Thyroid gland (tissue), 4 donors: Measurements from ENCODE around the gene CDC14A.

Experiments
- POLR2A ChIP-seq, 2 donors: fragments of 450-650 bp; IDR thresholded peaks; one replicate each; pipeline ENCODE4 v1.6.1; 2017; ENCODE audit warnings: antibody characterized with exemption in 2 of 2, mild to moderate bottlenecking in 2 of 2, moderate library complexity in 1 of 2
- TF ChIP-seq, protein P1 (sequence below), 6 experiments: fragments of 200-600 bp in 3 of 6; fragments of 450-650 bp in 3 of 6; sonication (generic) in 3 of 6; IDR thresholded peaks; one replicate each; pipeline ENCODE4 v1.5.1; 2016 to 2019; ENCODE audit warnings: antibody characterized with exemption in 6 of 6, mild to moderate bottlenecking in 2 of 6, inconsistent platforms in 1 of 6, moderate library complexity in 1 of 6

DNA sequence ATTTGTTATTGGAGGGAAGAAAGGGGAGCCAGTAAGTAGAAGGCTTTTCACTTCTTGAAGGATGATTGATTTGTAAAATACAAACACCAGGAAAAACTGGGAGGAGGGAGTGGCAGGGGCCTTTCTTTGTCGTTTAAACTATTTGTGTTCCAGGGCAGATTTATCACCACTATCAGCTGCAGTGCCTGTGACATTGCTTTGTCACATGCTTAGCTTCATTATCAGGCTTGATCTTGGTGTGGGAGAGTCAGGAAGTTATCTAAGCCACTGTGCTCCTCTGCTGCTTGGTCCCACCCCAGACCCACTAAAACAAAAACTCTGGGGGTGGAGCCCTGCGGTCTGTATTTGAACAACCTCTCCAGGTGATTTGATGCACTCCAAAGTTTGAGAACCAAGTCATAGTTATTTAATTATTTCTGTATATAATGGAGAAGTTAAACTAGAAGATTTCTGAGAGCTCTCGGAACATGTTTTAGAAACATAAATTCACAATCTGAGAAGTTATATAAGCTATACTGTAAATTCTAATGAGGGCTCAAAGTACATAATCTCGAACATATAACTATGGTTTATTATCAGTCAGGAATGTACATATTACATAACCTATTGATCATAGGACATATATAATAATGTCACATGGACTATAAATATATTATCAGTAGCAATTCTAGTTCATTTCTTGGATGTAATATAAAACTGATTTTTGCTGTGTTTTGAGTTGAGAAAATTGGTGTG, 87.9 kb downstream of the CDC14A start:
- TF ChIP-seq, protein P1, sequence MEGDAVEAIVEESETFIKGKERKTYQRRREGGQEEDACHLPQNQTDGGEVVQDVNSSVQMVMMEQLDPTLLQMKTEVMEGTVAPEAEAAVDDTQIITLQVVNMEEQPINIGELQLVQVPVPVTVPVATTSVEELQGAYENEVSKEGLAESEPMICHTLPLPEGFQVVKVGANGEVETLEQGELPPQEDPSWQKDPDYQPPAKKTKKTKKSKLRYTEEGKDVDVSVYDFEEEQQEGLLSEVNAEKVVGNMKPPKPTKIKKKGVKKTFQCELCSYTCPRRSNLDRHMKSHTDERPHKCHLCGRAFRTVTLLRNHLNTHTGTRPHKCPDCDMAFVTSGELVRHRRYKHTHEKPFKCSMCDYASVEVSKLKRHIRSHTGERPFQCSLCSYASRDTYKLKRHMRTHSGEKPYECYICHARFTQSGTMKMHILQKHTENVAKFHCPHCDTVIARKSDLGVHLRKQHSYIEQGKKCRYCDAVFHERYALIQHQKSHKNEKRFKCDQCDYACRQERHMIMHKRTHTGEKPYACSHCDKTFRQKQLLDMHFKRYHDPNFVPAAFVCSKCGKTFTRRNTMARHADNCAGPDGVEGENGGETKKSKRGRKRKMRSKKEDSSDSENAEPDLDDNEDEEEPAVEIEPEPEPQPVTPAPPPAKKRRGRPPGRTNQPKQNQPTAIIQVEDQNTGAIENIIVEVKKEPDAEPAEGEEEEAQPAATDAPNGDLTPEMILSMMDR (IDR thresholded peaks at IDR 0.05) = no peak
- TF ChIP-seq POLR2A (IDR thresholded peaks at IDR 0.05) = no peak
